Body of pancreas (tissue), 4 donors: ENCODE data around the gene CSNK2A2. TPM values are rescaled to one million over a fixed set of nuclear protein-coding genes. Genes with fewer than 3 reads are reported as not detected.

Experiments
- ATAC-seq: fragments of 150-250 bp; one replicate; pipeline ENCODE4 v1.9.1; 2016
- DNase-seq, 4 donors: peaks; one replicate each; pipeline ENCODE4 v3.0.0-alpha.2; 2019
- H3K27ac ChIP-seq, 4 donors: fragments of 200-600 bp; sonication (generic); 1 replicate in 3 of 4; 2 replicates in 1 of 4; pipeline versions ENCODE4 v1.5.1 to v1.6.1; 2016 to 2019; ENCODE audit warnings: mild to moderate bottlenecking in 1 of 4, mixed read lengths in 1 of 4, moderate library complexity in 1 of 4
- H3K27me3 ChIP-seq, 2 donors: fragments of 200-600 bp; sonication (generic); one replicate each; pipeline ENCODE4 v1.6.0; 2016; ENCODE audit warnings: mild to moderate bottlenecking in 1 of 2
- H3K36me3 ChIP-seq, 2 donors: fragments of 200-600 bp; sonication (generic); replicated peaks in 1 of 2; 2 replicates each; pipeline ENCODE4 v1.5.1; 2016; ENCODE audit warnings: low read depth in 2 of 2; ENCODE audit not compliant: insufficient read depth in 1 of 2
- H3K4me1 ChIP-seq: fragments of 200-600 bp; sonication (generic); one replicate; pipeline ENCODE4 v1.6.0; 2016
- H3K4me3 ChIP-seq, 2 donors: fragments of 200-600 bp; sonication (generic); 1 replicate in 1 of 2; 2 replicates in 1 of 2; pipeline ENCODE4 v1.5.1; 2016 to 2019
- H3K9me3 ChIP-seq, 3 donors: fragments of 200-600 bp; sonication (generic); 1 replicate in 2 of 3; 2 replicates in 1 of 3; pipeline ENCODE4 v1.5.1; 2016
- CTCF ChIP-seq, 7 experiments: fragments of 450-650 bp in 4 of 7; fragments of 200-600 bp in 3 of 7; sonication (generic) in 3 of 7; IDR thresholded peaks; one replicate each; pipeline ENCODE4 v1.5.1; 2016 to 2019; ENCODE audit warnings: antibody characterized with exemption in 7 of 7
- POLR2A ChIP-seq, 3 donors: fragments of 450-650 bp; IDR thresholded peaks; one replicate each; pipeline ENCODE4 v1.6.1; 2016; ENCODE audit warnings: antibody characterized with exemption in 3 of 3, mild to moderate bottlenecking in 2 of 3
- WGBS, 2 donors: methylation state at CpG; one replicate each; pipeline ENCODE4 v1.1.5; 2017; 5-methylcytosine and 5-hydroxymethylcytosine counted together
- intact Hi-C: fragments of 100-400 bp; cut with DNase I; formaldehyde crosslinking; loops from one replicate; pipeline ENCODE4 v1.15.1; 2023
- total RNA-seq, 2 donors: library from RNA; depleted of rRNA; stranded (reverse); fragments of >200 nt; gene quantifications; one replicate each; pipeline ENCODE4 v1.1.0, GENCODE V29; 2016

CSNK2A2 gene
- total RNA-seq, 2 donors from 2014 or later = 27.7 to 30.1 TPM

- H3K4me1 ChIP-seq = peaks cover 58% of the 10 kb centered on the region
- no peaks in the 10 kb centered on the region for H3K36me3 ChIP-seq
- TF ChIP-seq CTCF (IDR thresholded peaks at IDR 0.05) (no peak), POLR2A (IDR thresholded peaks at IDR 0.05) (no peak)
- no peak for ATAC-seq
- 59 to 73% methylated on average over 10 of the region's 10 CpGs for WGBS, 2 donors
- intact Hi-C loops = no loop called here
- no peaks in the 10 kb centered on the region for H3K9me3 ChIP-seq
- H3K27me3 ChIP-seq = no peaks in the 10 kb centered on the region
- no peak for DNase-seq
- H3K27ac ChIP-seq = peak overlapping the region in 3 of 4 donors; percentile 56 to 94 (median 78)
- H3K4me3 ChIP-seq = no peak overlapping the region
Measured at GRCh38 chr16:58125781-58126335, 72.0 kb downstream of the CSNK2A2 start.

GRCh38 chr16:58125041-58125440 is 72.9 kb downstream of the CSNK2A2 start:
- Histone ChIP-seq H3K4me1 (peaks cover 67% of the 10 kb centered on the region), H3K36me3 (no peaks in the 10 kb centered on the region), H3K4me3 (no peak overlapping the region), H3K27ac (no peak overlapping the region), H3K9me3 (no peaks in the 10 kb centered on the region), H3K27me3 (no peaks in the 10 kb centered on the region)
- ATAC-seq (no peak), DNase-seq (no peak)
- WGBS, 2 donors = 68 to 70% methylated on average over 4 of the region's 4 CpGs
- no peak for TF ChIP-seq POLR2A (IDR thresholded peaks at IDR 0.05)
- no peak for TF ChIP-seq CTCF (IDR thresholded peaks at IDR 0.05)
- intact Hi-C loops = no loop called here

GRCh38 chr16:58124601-58124915 is 73.3 kb downstream of the CSNK2A2 start:
- no peak for TF ChIP-seq CTCF (IDR thresholded peaks at IDR 0.05)
- TF ChIP-seq POLR2A (IDR thresholded peaks at IDR 0.05) = no peak
- Histone ChIP-seq H3K27ac (no peak overlapping the region), H3K4me1 (peaks cover 71% of the 10 kb centered on the region), H3K4me3 (no peak overlapping the region), H3K9me3 (no peaks in the 10 kb centered on the region), H3K27me3 (no peaks in the 10 kb centered on the region), H3K36me3 (no peaks in the 10 kb centered on the region)
- ATAC-seq (no peak), DNase-seq (no peak)
- 4 to 5% methylated on average over 1 of the region's 1 CpG for WGBS, 2 donors
- intact Hi-C loops = loop anchor here (5.0 kb wide), 1 partner anchor 87 kb away; no protein-coding TSS in a partner anchor

- H3K27me3 ChIP-seq = no peaks in the 10 kb centered on the region
- peak overlapping the region in 1 of 4 donors; percentile 16 for H3K27ac ChIP-seq
- peaks cover 76% of the 10 kb centered on the region for H3K4me1 ChIP-seq
- intact Hi-C loops = loop anchor here (5.0 kb wide), 1 partner anchor 87 kb away; no protein-coding TSS in a partner anchor
- no peak for DNase-seq
- no peak overlapping the region for H3K4me3 ChIP-seq
- TF ChIP-seq POLR2A (IDR thresholded peaks at IDR 0.05) (no peak), CTCF (IDR thresholded peaks at IDR 0.05) (no peak)
- 57 to 62% methylated on average over 8 of the region's 8 CpGs for WGBS, 2 donors
- H3K36me3 ChIP-seq = no peaks in the 10 kb centered on the region
- ATAC-seq = no peak
- H3K9me3 ChIP-seq = no peaks in the 10 kb centered on the region
Measured at GRCh38 chr16:58123896-58124600, 73.9 kb downstream of the CSNK2A2 start.
